Pancreas (tissue), 10 donors: Measurements from ENCODE around the gene LAMA4. TPM values are rescaled to one million over a fixed set of nuclear protein-coding genes. Genes with fewer than 3 reads are reported as not detected.

Experiments used
- ATAC-seq, 4 donors: fragments of 200-7000 bp; cut with Tn5 transposase; one replicate each; pipeline versions ENCODE4 v1.8.0 to v1.9.1; 2020; ENCODE audit warnings: mild to moderate bottlenecking in 4 of 4, moderate library complexity in 4 of 4
- DNase-seq, 6 donors: peaks; one replicate each; pipeline ENCODE4 v3.0.0-alpha.2; 2020
- FAIRE-seq: peaks from 2 replicates; lab custom pipeline; 2012; peaks lifted over from hg19 to GRCh38; lab: Jason Lieb, UNC
- H3K27ac ChIP-seq, 4 donors: fragments of 200-600 bp; sonication (generic); 1 replicate in 3 of 4; 2 replicates in 1 of 4; pipeline versions ENCODE4 v1.5.0 to v1.8.0; 2020
- H3K27me3 ChIP-seq, 4 donors: fragments of 200-600 bp; one replicate each; pipeline ENCODE4 v1.8.0; 2021
- H3K36me3 ChIP-seq, 3 donors: fragments of 200-600 bp; sonication (generic) in 1 of 3; one replicate each; pipeline versions ENCODE4 v1.5.0 to v1.8.0; 2020 to 2021
- H3K4me1 ChIP-seq, 3 donors: fragments of 200-600 bp; one replicate each; pipeline ENCODE4 v1.8.0; 2021
- H3K4me3 ChIP-seq, 4 donors: fragments of 200-600 bp; sonication (generic) in 2 of 4; one replicate each; pipeline versions ENCODE4 v1.5.0 to v1.8.0; 2020 to 2021
- H3K9me3 ChIP-seq, 4 donors: fragments of 200-600 bp; one replicate each; pipeline ENCODE4 v1.8.0; 2021
- WGBS, 2 donors: extraction: QIAGEN DNeasy Blood & Tissue Kit; methylation state at CpG; one replicate each; pipeline ENCODE4 v1.1.7; 2013; 5-methylcytosine and 5-hydroxymethylcytosine counted together
- intact Hi-C, 3 donors: fragments of 100-400 bp; cut with DNase I; formaldehyde crosslinking; loops; one replicate each; pipeline versions ENCODE4 v1.11.1 to v1.14.2; 2022
- polyA plus RNA-seq, 2 donors: library from polyadenylated mRNA; stranded (reverse); fragments of 200-250 nt; gene quantifications; one replicate each; pipeline ENCODE4 v1.2.3, GENCODE V29; 2013
- total RNA-seq, 6 donors: library from RNA; stranded (reverse); fragmentation: NEBNext Ultra II Directional in 4 of 6; extraction: Animal tissue kit (Norgen Biotek cat#: 25700) in 4 of 6; gene quantifications; one replicate each; pipeline versions ENCODE4 v1.2.1 to v1.2.4, GENCODE V29; 2021 to 2023
- TF ChIP-seq, protein P1 (sequence below), 4 donors: fragments of 200-600 bp; sonication (generic) in 3 of 4; IDR thresholded peaks; one replicate each; pipeline versions ENCODE4 v1.5.0 to v1.8.0; 2021; ENCODE audit warnings: antibody characterized with exemption in 4 of 4
- donor health status: healthy with polysubstance abuse.
- donor health status: DM: no; HTN: no; CAD: no; lungs with moderate emphysema.
- donor health status: DM: no; HTN: no; CAD: no.
- donor health status: control.
- donor health status: control.
- donor health status: Bipolar disorder and iron deficiency.
- donor health status: DM: yes; HTN: yes; CAD: no.
- donor health status: DM: no; HTN: no; CAD: no.
- donor health status: DM: no; HTN: no; CAD: no.
- donor health status: DM: yes; HTN: yes; CAD: no.

The LAMA4 gene
- total and polyA plus RNA-seq, 8 donors: 1.3 to 14.0 (median 4.3) TPM

DNA sequence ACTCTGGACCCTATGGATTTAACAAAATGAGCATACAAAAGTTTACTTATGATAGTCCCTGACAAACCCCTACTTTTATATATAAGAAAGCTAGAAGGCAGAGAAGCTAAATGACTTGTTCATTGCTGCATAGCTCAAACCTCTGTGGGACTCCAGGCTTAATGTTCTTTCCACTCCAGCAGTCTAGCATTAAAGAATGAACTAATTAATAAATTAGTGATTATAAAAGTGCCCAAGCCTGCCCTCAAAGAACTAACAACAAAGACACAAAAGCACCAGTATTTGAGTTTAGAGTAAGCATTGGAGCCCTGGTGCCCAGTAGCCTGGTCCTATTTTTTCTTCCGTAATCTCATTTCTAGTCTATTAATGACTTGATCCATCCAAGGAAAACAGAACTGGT is 59.9 kb downstream of the LAMA4 start:
- H3K36me3 ChIP-seq: no peaks in the 10 kb centered on the region
- FAIRE-seq (no peak), ATAC-seq (no peak), DNase-seq (no peak)
- H3K27ac ChIP-seq: no peak overlapping the region
- H3K4me1 ChIP-seq: no peaks in the 10 kb centered on the region
- TF ChIP-seq, protein P1, sequence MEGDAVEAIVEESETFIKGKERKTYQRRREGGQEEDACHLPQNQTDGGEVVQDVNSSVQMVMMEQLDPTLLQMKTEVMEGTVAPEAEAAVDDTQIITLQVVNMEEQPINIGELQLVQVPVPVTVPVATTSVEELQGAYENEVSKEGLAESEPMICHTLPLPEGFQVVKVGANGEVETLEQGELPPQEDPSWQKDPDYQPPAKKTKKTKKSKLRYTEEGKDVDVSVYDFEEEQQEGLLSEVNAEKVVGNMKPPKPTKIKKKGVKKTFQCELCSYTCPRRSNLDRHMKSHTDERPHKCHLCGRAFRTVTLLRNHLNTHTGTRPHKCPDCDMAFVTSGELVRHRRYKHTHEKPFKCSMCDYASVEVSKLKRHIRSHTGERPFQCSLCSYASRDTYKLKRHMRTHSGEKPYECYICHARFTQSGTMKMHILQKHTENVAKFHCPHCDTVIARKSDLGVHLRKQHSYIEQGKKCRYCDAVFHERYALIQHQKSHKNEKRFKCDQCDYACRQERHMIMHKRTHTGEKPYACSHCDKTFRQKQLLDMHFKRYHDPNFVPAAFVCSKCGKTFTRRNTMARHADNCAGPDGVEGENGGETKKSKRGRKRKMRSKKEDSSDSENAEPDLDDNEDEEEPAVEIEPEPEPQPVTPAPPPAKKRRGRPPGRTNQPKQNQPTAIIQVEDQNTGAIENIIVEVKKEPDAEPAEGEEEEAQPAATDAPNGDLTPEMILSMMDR (IDR thresholded peaks at IDR 0.05): no peak
- intact Hi-C loops: no loop called here
- no peaks in the 10 kb centered on the region for H3K9me3 ChIP-seq
- 94 to 100% methylated on average over 1 of the region's 1 CpG for WGBS, 2 donors
- H3K4me3 ChIP-seq: no peak overlapping the region
- H3K27me3 ChIP-seq: no peaks in the 10 kb centered on the region

DNA sequence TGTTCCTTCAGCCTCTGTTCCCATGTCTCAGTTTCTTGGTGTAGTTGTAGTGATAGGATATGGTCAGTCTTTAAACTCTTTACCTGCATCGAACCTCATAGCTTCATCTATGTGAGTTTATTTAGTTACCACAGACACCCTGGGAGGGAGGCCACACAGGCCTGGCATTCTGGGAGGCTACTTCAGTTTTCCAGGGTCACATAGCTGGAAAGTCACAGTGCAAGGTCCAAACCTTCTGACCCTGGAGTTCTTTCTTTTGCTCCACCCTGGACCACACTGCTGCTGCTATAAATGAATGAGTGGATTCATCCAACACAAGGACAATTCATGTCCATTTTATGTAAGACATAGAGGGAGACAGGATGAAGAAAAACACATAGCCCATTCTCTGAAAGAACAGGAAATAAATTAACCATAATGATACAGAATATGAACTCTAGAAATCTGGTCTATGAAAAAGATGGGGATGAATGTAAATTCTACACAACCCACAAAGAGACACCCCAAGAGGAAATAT is 60.8 kb downstream of the LAMA4 start:
- WGBS, 2 donors: 53 to 74% methylated on average over 1 of the region's 1 CpG
- no peak for FAIRE-seq

DNA sequence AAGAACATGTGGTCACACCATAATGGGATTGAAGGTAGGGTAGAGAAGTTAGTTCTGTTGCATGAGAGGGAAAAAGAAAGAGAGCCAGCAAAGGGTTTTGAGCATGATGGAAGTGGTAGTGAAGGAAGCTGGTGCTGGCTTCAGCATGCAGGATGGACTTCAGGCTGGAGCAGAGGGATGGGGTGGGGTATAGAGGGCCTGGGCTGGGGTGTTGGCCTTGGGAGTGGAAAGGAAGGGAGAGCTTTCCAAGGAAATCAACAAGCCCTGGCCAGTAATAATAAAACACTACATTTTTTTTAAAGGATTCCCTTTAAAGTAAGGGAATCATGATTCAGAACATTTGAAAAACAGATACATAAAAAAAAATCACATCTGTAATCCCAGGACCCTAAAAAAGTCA is 61.2 kb downstream of the LAMA4 start:
- Histone ChIP-seq H3K4me3 (no peak overlapping the region), H3K27ac (no peak overlapping the region), H3K27me3 (no peaks in the 10 kb centered on the region), H3K9me3 (no peaks in the 10 kb centered on the region), H3K36me3 (no peaks in the 10 kb centered on the region), H3K4me1 (no peaks in the 10 kb centered on the region)
- TF ChIP-seq, protein P1 (IDR thresholded peaks at IDR 0.05): no peak
- no peak for ATAC-seq
- intact Hi-C loops: no loop called here
- DNase-seq: no peak
- FAIRE-seq: no peak

More for the DNA sequence above, 60.8 kb downstream of the LAMA4 start:
- no peaks in the 10 kb centered on the region for H3K9me3 ChIP-seq
- H3K27me3 ChIP-seq: no peaks in the 10 kb centered on the region
- no peaks in the 10 kb centered on the region for H3K36me3 ChIP-seq
- H3K4me3 ChIP-seq: no peak overlapping the region
- ATAC-seq (no peak), DNase-seq (no peak)
- intact Hi-C loops: no loop called here
- TF ChIP-seq, protein P1 (IDR thresholded peaks at IDR 0.05): no peak
- H3K27ac ChIP-seq: no peak overlapping the region
- no peaks in the 10 kb centered on the region for H3K4me1 ChIP-seq

DNA sequence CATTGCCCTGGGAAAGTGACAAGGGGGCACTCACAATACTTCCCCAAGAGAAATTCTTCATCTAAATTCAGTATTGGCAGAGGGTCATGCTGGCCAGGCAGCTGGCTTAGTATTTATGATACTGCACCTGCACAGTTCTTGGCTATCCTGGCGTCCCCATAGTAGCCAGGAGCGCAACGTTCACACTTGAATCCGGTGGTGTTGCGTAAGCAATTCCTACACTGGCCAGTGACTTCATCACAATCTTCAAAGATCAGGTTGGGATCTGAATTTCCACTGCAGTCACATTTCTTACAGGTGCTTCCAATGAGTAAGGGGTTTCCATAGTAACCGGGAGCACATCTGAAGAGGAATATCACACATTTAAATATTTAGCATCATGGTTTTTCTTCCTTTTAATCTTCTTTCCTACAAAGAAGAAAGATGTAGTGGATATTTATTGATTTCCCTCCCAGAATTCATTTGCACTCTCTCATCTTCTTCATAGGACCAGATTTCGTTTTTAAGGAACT is 62.8 kb downstream of the LAMA4 start:
- no peak overlapping the region for H3K4me3 ChIP-seq
- no peaks in the 10 kb centered on the region for H3K9me3 ChIP-seq
- ATAC-seq: no peak
- TF ChIP-seq, protein P1 (IDR thresholded peaks at IDR 0.05): no peak
- no peak for DNase-seq
- H3K27ac ChIP-seq: no peak overlapping the region
- no peak for FAIRE-seq
- H3K4me1 ChIP-seq: no peaks in the 10 kb centered on the region
- H3K27me3 ChIP-seq: no peaks in the 10 kb centered on the region
- 74 to 83% methylated on average over 7 of the region's 7 CpGs for whole genome bisulfite sequencing, 2 donors
- no peaks in the 10 kb centered on the region for H3K36me3 ChIP-seq
- intact Hi-C loops: no loop called here

DNA sequence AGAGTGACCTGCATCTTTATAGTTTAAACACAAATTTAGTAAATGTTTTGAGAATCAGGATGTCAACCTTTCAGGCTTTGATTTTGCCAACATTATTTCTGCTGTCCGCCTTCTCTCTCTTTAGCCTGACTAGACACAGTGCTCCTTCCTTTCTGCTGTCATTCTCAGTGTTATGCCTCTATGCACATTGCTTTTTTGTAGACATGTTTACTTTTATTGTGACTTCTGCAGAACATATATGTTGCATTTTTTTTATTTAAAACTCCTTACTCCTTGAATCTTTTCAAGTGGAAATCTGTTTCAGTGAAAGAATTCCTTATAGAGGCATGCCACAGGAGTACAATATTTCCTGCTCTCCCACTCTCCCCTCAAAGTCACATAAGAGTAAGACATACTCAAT is 64.2 kb downstream of the LAMA4 start:
- intact Hi-C loops: no loop called here
- H3K27ac ChIP-seq: no peak overlapping the region
- 76 to 85% methylated on average over 1 of the region's 1 CpG for WGBS, 2 donors
- ATAC-seq (no peak), FAIRE-seq (no peak), DNase-seq (no peak)
- H3K4me3 ChIP-seq: no peak overlapping the region
- H3K9me3 ChIP-seq: no peaks in the 10 kb centered on the region
- H3K4me1 ChIP-seq: no peaks in the 10 kb centered on the region
- TF ChIP-seq, protein P1 (IDR thresholded peaks at IDR 0.05): no peak
- H3K36me3 ChIP-seq: no peaks in the 10 kb centered on the region
- H3K27me3 ChIP-seq: no peaks in the 10 kb centered on the region
